ENCODE results near the gene KRT78. TPM values are rescaled to one million over a fixed set of nuclear protein-coding genes. Genes with fewer than 3 reads are reported as not detected.

Gene KRT78
- total and polyA plus RNA-seq, 8 donors: 0.73 to 98.0 (median 0.76) TPM; not detected in 5

DNA sequence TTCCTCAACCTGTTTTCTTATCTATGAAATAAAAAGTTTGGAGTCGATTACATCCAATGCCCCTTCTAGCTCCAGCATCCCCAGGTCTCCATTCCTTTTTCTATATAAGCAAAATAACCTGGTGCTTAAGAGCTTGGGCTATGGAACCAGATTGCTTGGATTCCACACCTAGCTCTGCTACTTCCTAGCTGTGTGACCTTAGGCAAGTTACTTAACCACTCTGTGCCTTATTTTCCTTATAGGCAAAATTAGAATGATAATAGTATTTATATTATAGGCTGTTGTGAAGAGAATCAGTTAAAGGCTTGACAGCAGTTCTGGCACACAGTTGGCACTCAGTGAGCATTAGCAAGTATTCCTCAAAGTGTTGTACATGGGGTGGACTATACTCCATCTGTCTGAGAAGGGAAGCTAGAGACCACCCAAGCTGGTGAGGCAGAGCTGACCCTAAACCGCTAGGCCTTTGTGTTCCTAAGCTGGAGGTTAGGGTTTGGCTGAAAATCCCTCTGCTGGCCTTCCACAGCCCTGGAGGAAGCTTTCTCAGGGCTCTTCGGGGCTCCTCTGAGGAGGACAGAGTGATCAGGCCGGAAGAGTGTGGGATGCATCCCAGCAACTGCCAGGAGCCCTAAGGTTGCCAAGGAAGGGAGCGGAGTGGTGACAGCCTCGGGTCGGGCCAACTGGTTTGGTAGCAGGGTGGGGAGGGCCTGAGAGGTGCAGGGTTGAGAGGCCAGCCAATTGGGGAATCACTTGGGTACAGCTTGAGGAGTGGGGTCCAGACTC lies 28.9 kb downstream of the KRT78 start:
- TF ChIP-seq EP300 (IDR thresholded peaks at IDR 0.05): no peak
- no peak for TF ChIP-seq POLR2AphosphoS5 (IDR thresholded peaks at IDR 0.05)
- TF ChIP-seq POLR2A (IDR thresholded peaks at IDR 0.05): no peak
- TF ChIP-seq CTCF (IDR thresholded peaks at IDR 0.05): no peak
- Histone ChIP-seq H3K4me1 (peaks cover 0 to 10% (median under 1%) of the 10 kb centered on the region in 4 donors), H3K27ac (no peak overlapping the region), H3K36me3 (no peaks in the 10 kb centered on the region), H3K27me3 (peaks cover 0 to 35% (median 8%) of the 10 kb centered on the region in 3 donors), H3K9me3 (no peaks in the 10 kb centered on the region), H3K4me3 (no peak overlapping the region)
- no peak for DNase-seq
- intact Hi-C loops (cut with DNase I; ENCODE audit: low total_unique reads): no loop called here
- WGBS, 5 donors: 80 to 85% (median 82%) methylated on average over 7 of the region's 7 CpGs

- no peak overlapping the region for H3K4me3 ChIP-seq
- DNase-seq: no peak
- H3K4me1 ChIP-seq: peaks cover 0 to 20% (median 6%) of the 10 kb centered on the region in 4 donors
- H3K36me3 ChIP-seq: no peaks in the 10 kb centered on the region
- H3K27ac ChIP-seq: no peak overlapping the region
- intact Hi-C loops (cut with DNase I; ENCODE audit: low total_unique reads): no loop called here
- H3K9me3 ChIP-seq: no peaks in the 10 kb centered on the region
- TF ChIP-seq EP300 (IDR thresholded peaks at IDR 0.05) (no peak), POLR2AphosphoS5 (IDR thresholded peaks at IDR 0.05) (no peak), POLR2A (IDR thresholded peaks at IDR 0.05) (no peak), CTCF (IDR thresholded peaks at IDR 0.05) (no peak)
- peaks cover 0 to 35% (median 8%) of the 10 kb centered on the region in 3 donors for H3K27me3 ChIP-seq
- WGBS, 5 donors: 39 to 68% (median 45%) methylated on average over 7 of the region's 7 CpGs
Observed at GRCh38 chr12:52818887-52819420, 29.8 kb downstream of the KRT78 start.

DNA sequence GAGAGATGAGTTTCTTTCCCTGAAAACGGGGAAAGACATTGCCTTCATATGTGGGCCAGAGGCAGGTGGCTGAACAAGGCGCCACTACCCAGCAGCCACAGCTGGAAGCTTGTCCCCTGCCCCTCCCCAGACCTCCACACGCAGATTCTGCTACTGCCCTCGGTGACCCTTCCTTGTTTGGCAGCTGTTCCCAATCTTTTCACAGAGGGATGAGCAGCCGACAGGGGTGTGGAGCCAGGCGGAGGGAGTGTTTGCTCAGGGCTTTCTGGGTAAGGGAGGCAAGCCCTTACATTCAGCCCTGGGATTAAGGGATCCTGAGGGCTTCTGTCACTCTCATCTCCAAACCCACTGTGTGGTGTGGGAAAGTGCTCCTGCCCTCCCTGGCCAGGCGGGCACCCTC lies 30.4 kb downstream of the KRT78 start:
- Histone ChIP-seq H3K4me1 (peaks cover 0 to 22% (median 7%) of the 10 kb centered on the region in 4 donors), H3K27me3 (peaks cover 0 to 35% (median 8%) of the 10 kb centered on the region in 3 donors), H3K9me3 (no peaks in the 10 kb centered on the region), H3K27ac (no peak overlapping the region), H3K4me3 (no peak overlapping the region), H3K36me3 (no peaks in the 10 kb centered on the region)
- DNase-seq: peak in 1 of 2 donors; percentile 40
- intact Hi-C loops (cut with DNase I; ENCODE audit: low total_unique reads): no loop called here
- 19 to 48% (median 34%) methylated on average over 6 to 7 of the region's 7 CpGs for WGBS, 5 donors
- no peak for TF ChIP-seq POLR2A (IDR thresholded peaks at IDR 0.05)
- TF ChIP-seq POLR2AphosphoS5 (IDR thresholded peaks at IDR 0.05): no peak
- TF ChIP-seq EP300 (IDR thresholded peaks at IDR 0.05): no peak
- no peak for TF ChIP-seq CTCF (IDR thresholded peaks at IDR 0.05)

- Histone ChIP-seq H3K4me3 (no peak overlapping the region), H3K36me3 (no peaks in the 10 kb centered on the region), H3K9me3 (no peaks in the 10 kb centered on the region), H3K27ac (no peak overlapping the region), H3K27me3 (peaks cover 0 to 35% (median 8%) of the 10 kb centered on the region in 3 donors), H3K4me1 (peaks cover 0 to 22% (median 7%) of the 10 kb centered on the region in 4 donors)
- WGBS, 5 donors: 65 to 86% (median 74%) methylated on average over 2 of the region's 2 CpGs
- intact Hi-C loops (cut with DNase I; ENCODE audit: low total_unique reads): no loop called here
- TF ChIP-seq EP300 (IDR thresholded peaks at IDR 0.05) (no peak), POLR2A (IDR thresholded peaks at IDR 0.05) (no peak), CTCF (IDR thresholded peaks at IDR 0.05) (no peak), POLR2AphosphoS5 (IDR thresholded peaks at IDR 0.05) (no peak)
- no peak for DNase-seq
Observed at GRCh38 chr12:52817699-52818238, 31.0 kb downstream of the KRT78 start.

Data from stomach (tissue), 9 donors.